HepG2 (cell line): Measurements from ENCODE around the gene C2CD4A. TPM values are rescaled to one million over a fixed set of nuclear protein-coding genes. Genes with fewer than 3 reads are reported as not detected.

Experiments
- ATAC-seq: fragments of 200-7000 bp; cut with Tn5 transposase; 3 replicates; pipeline ENCODE4 v1.9.1; 2020; ENCODE audit warnings: mild to moderate bottlenecking, moderate library complexity
- BruUV-seq: library from RNA; stranded (reverse); fragments of 400-500 nt; replicated peaks from 2 replicates; lab custom pipeline; 2021; lab: Mats Ljungman, UMichigan
- CTCF ChIA-PET: fragments of 300-600 bp; formaldehyde crosslinking; extraction: SDS; loops from one replicate; lab custom pipeline; 2021; ENCODE audit warnings: low total read pairs, inconsistent platforms, low intra/inter-chr PET ratio; lab: Yijun Ruan, JAX
- POLR2A ChIA-PET: fragments of 350-600 bp; sonication (Branson Sonifier 250); formaldehyde crosslinking; loops from one replicate; lab custom pipeline; 2020; ENCODE audit warnings: antibody characterized with exemption, inconsistent platforms; lab: Yijun Ruan, JAX
- DNase-seq: peaks from one replicate; pipeline ENCODE4 v3.0.0-alpha.2; 2015; ENCODE audit warnings: low spot score
- FAIRE-seq: peaks from 3 replicates; lab custom pipeline; 2011; peaks lifted over from hg19 to GRCh38; lab: Jason Lieb, UNC
- H2AFZ ChIP-seq: one replicate; pipeline ENCODE4 v1.6.1; 2011; ENCODE audit warnings: low read length, inconsistent platforms
- H3K27ac ChIP-seq: fragments of 300-600 bp; 3 replicates; pipeline ENCODE4 v1.8.0; 2011; ENCODE audit warnings: mixed run types, mild to moderate bottlenecking, mixed read lengths, low read length, inconsistent platforms; ENCODE audit not compliant: insufficient read depth; ENCODE audit errors: extremely low read length
- H3K27me3 ChIP-seq, 2 experiments: fragments of 200-600 bp in 1 of 2; 2 replicates in 1 of 2; 3 replicates in 1 of 2; pipeline versions ENCODE4 v1.6.0 to v1.8.0; 2011; ENCODE audit warnings: low read length in 2 of 2, mild to moderate bottlenecking in 2 of 2, moderate library complexity in 2 of 2, inconsistent platforms in 1 of 2; ENCODE audit not compliant: insufficient read depth in 2 of 2, control insufficient read depth in 1 of 2
- H3K36me3 ChIP-seq, 2 experiments: fragments of 200-600 bp in 1 of 2; replicated peaks in 1 of 2; 2 replicates in 1 of 2; 3 replicates in 1 of 2; pipeline versions ENCODE4 v1.5.1 to v1.8.0; 2011; ENCODE audit warnings: low read length in 2 of 2, inconsistent platforms in 1 of 2; ENCODE audit not compliant: insufficient read depth in 2 of 2, control insufficient read depth in 1 of 2
- H3K4me1 ChIP-seq: 2 replicates; pipeline ENCODE4 v1.5.1; 2012; ENCODE audit warnings: low read length, inconsistent platforms; ENCODE audit not compliant: insufficient read depth
- H3K4me2 ChIP-seq: 2 replicates; pipeline ENCODE4 v1.6.0; 2011; ENCODE audit warnings: low read depth, low read length, inconsistent platforms
- H3K4me3 ChIP-seq, 3 experiments: fragments of 200-600 bp in 1 of 3; sonication (generic), shearing (Covaris generic) in 1 of 3; replicated peaks in 1 of 3; 2 replicates each; pipeline ENCODE4 v1.5.1; 2011 to 2016; ENCODE audit warnings: low read length in 3 of 3, inconsistent platforms in 2 of 3, low read depth in 2 of 3, mild to moderate bottlenecking in 2 of 3, control low read depth in 1 of 3, mixed read lengths in 1 of 3; ENCODE audit not compliant: insufficient read depth in 1 of 3
- H3K79me2 ChIP-seq: one replicate; pipeline ENCODE4 v1.6.1; 2011; ENCODE audit warnings: low read length, inconsistent platforms; ENCODE audit not compliant: insufficient read depth
- H3K9ac ChIP-seq: 2 replicates; pipeline ENCODE4 v1.6.0; 2011; ENCODE audit warnings: mild to moderate bottlenecking, low read depth, low read length, inconsistent platforms; ENCODE audit not compliant: insufficient read depth
- H3K9me3 ChIP-seq: 2 replicates; pipeline ENCODE4 v1.5.1; 2012; ENCODE audit warnings: mild to moderate bottlenecking, low read length
- H4K20me1 ChIP-seq: 2 replicates; pipeline ENCODE4 v1.6.0; 2011; ENCODE audit warnings: inconsistent platforms, mild to moderate bottlenecking, low read length, moderate library complexity; ENCODE audit not compliant: insufficient read depth
- MXD4 ChIP-seq: IDR thresholded peaks from 2 replicates; pipeline ENCODE4 v1.6.1; 2016; ENCODE audit warnings: mild to moderate bottlenecking, missing biosample characterization, missing genetic modification reagents
- MYNN ChIP-seq: sonication (generic); formaldehyde crosslinking; IDR thresholded peaks from 2 replicates; pipeline ENCODE4 v1.4.0; 2020; ENCODE audit warnings: mild to moderate bottlenecking, low read depth, missing genetic modification reagents
- POLR2AphosphoS5 ChIP-seq: IDR thresholded peaks from 2 replicates; pipeline ENCODE4 v1.6.1; 2012; ENCODE audit warnings: low read depth, low read length
- SAP130 ChIP-seq: IDR thresholded peaks from 2 replicates; pipeline ENCODE4 v1.6.1; 2016; ENCODE audit warnings: low read depth
- TAF15 ChIP-seq: fragments of 200-400 bp; formaldehyde crosslinking; IDR thresholded peaks from one replicate; pipeline ENCODE4 v1.6.1; 2018; ENCODE audit warnings: mild to moderate bottlenecking, low read depth, low read length; ENCODE audit not compliant: poor library complexity, severe bottlenecking
- ZNF367 ChIP-seq: sonication (generic); formaldehyde crosslinking; IDR thresholded peaks from 2 replicates; pipeline ENCODE4 v1.4.0; 2020; ENCODE audit warnings: missing genetic modification reagents, borderline replicate concordance
- ZNF501 ChIP-seq: sonication (generic); formaldehyde crosslinking; IDR thresholded peaks from 2 replicates; pipeline ENCODE4 v1.5.1; 2020; ENCODE audit warnings: mild to moderate bottlenecking, moderate library complexity, missing genetic modification reagents
- ZXDC ChIP-seq: sonication (generic); formaldehyde crosslinking; IDR thresholded peaks from 2 replicates; pipeline ENCODE4 v1.5.0; 2020; ENCODE audit warnings: mild to moderate bottlenecking, missing genetic modification reagents
- WGBS: methylation state at CpG from one replicate; pipeline ENCODE4 v1.1.6; 2017; ENCODE audit warnings: low lambda C conversion rate; 5-methylcytosine and 5-hydroxymethylcytosine counted together
- in situ Hi-C: cut with HindIII; loops from 2 replicates; pipeline ENCODE4 v1.10.0; 2017; ENCODE audit warnings: low pct_unique_long_range_greater_than_20kb; ENCODE audit not compliant: extremely low pct_ligation_motif_present
- intact Hi-C: fragments of 100-400 bp; cut with micrococcal nuclease; formaldehyde crosslinking; loops from one replicate; pipeline ENCODE4 v1.10.0; 2022; ENCODE audit not compliant: unreplicated experiment
- polyA plus RNA-seq, 8 experiments: library from polyadenylated mRNA; depleted of rRNA in 3 of 8; stranded (reverse) in 7 of 8; unstranded in 1 of 8; fragments of >200 nt; fragmentation: Illumina TruSeq in 4 of 8; extraction: Trizol in 4 of 8; gene quantifications; 2 replicates each; pipeline versions ENCODE4 v1.2.1 to v1.2.3, GENCODE V29; 2011 to 2016; ENCODE audit warnings: low read depth in 4 of 8, missing spikeins in 1 of 8, mixed read lengths in 1 of 8; ENCODE audit not compliant: insufficient read depth in 1 of 8
- total RNA-seq, 5 experiments: library from RNA; depleted of rRNA; stranded (reverse); fragments of >200 nt; fragmentation: Illumina TruSeq; extraction: Trizol; gene quantifications; 2 replicates each; pipeline ENCODE4 v1.2.3, GENCODE V29; 2016; ENCODE audit warnings: low read depth in 1 of 5

The C2CD4A gene
- total and polyA plus RNA-seq, 2 of the 13 experiments (the other 11 are each of a cell fraction or from before 2014, with no cell fraction given) = 0.20 TPM; not detected in 1

DNA sequence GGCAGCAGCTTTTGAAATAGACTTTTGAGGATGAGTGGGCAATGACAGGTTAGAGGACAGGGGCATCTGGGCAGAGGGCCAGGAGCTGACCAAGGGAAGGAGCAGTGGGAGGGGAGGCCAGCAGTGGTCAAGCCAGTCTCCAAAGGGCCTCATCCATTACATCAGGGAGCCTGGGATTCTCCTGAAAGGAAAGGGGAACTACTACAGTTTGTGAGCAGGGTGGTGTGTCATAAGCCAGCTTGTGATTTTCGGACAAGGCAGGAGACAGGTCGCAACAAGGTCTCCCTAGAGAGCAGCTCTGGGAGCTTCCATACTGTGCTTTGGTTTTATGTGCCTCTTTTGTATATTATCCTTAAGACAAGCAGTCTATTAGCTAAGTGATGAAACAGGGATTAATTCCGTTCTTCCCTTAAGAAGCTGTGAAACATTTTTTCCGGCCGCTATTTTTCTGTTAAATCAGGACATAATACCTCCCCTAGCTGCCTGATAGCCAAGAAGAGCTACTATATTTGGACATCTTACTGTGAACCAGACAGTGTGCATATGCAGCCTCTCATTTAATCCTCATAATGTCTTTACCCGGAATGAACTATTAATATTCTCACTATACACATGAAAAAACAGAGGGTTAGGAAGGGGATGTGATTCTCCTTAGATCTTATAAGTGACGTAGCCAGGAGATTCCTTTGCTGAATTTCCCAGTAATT is 51.9 kb downstream of the C2CD4A start:
- peak overlapping the region; percentile 66 for H3K4me2 ChIP-seq
- intact Hi-C loops (no loop called here), in situ Hi-C loops (no loop called here)
- no peak overlapping the region for H3K9ac ChIP-seq
- 16% methylated on average over 7 of the region's 7 CpGs for whole genome bisulfite sequencing
- H3K4me1 ChIP-seq = peaks cover 19% of the 10 kb centered on the region
- DNase-seq (no peak), ATAC-seq (no peak), FAIRE-seq (no peak)
- no peak overlapping the region for H2AFZ ChIP-seq
- CTCF ChIA-PET = no interaction called here
- BruUV-seq = no TSS peak
- POLR2A ChIA-PET = no interaction called here
- peaks cover 0 to 7% of the 10 kb centered on the region in 2 experiments; a peak in 2 of 5 replicates for H3K27me3 ChIP-seq
- TF ChIP-seq ZXDC (no peak), MXD4 (CRISPR knock-in tag) (no peak), TAF15 (no peak), MYNN (no peak), POLR2AphosphoS5 (no peak), ZNF501 (CRISPR knock-in tag) (no peak), SAP130 (CRISPR knock-in tag) (no peak), ZNF367 (CRISPR knock-in tag) (no peak)
- no peaks in the 10 kb centered on the region for H3K9me3 ChIP-seq
- peak overlapping the region in 1 of 3 experiments; percentile 32; a peak in 1 of 6 replicates for H3K4me3 ChIP-seq
- no peaks in the 10 kb centered on the region for H4K20me1 ChIP-seq
- no peaks in the 10 kb centered on the region for H3K36me3 ChIP-seq
- no peak overlapping the region for H3K27ac ChIP-seq
- H3K79me2 ChIP-seq = no peaks in the 10 kb centered on the region
